HEK293T (cell line): ENCODE data around the gene C5orf34.

Experiments used
- BHLHE40 ChIP-seq: fragments of 450-650 bp; IDR thresholded peaks from 2 replicates; pipeline ENCODE4 v1.6.1; 2016; ENCODE audit warnings: mild to moderate bottlenecking, moderate library complexity, borderline replicate concordance
- FOXK2 ChIP-seq: fragments of 450-650 bp; IDR thresholded peaks from 2 replicates; pipeline ENCODE4 v1.6.1; 2016; ENCODE audit warnings: mild to moderate bottlenecking

DNA sequence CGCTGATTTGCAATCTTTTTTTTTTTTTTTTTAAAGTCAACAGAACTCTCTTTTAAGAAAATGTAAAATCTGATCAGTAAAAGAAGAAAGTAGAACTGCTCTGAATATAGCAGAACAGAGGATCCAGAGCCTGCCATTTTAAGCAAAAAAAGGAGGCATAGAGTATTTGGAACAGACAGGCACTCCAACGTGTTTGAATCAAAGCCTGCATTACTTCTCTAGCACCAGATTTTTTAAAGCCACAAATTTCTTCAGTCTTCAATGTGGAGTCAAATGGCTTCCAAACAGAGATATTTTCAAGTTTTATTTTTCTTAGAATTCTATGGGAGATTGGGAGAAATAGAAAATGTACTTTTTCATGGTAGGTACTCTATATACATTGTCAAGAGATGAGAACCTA, 36.8 kb upstream of the C5orf34 start:
- TF ChIP-seq BHLHE40 (no peak), FOXK2 (no peak)
